RWPE1 (cell line): ENCODE measurements around the gene PFKFB1.

Experiments
- CTCF ChIA-PET: fragments of 350-600 bp; sonication (Branson Sonifier 250); formaldehyde crosslinking; extraction: SDS; loops from one replicate; lab custom pipeline; 2021; lab: Yijun Ruan, JAX
- POLR2A ChIA-PET: fragments of 400-600 bp; formaldehyde crosslinking; extraction: SDS; loops from one replicate; lab custom pipeline; 2020; ENCODE audit warnings: antibody characterized with exemption; ENCODE audit not compliant: low non-redundant PET; lab: Yijun Ruan, JAX
- DNase-seq: peaks from one replicate; pipeline ENCODE4 v3.0.0; 2012; ENCODE audit warnings: low spot score
- H3K27ac ChIP-seq: fragments of 450-650 bp; 2 replicates; pipeline ENCODE4 v1.5.1; 2017
- CTCF ChIP-seq: fragments of 450-650 bp; conservative IDR thresholded peaks from 2 replicates; pipeline ENCODE4 v1.5.1; 2017; ENCODE audit warnings: low read depth, mild to moderate bottlenecking

Gene PFKFB1

GRCh38 chrX:55028611-55029010 lies 34.6 kb upstream of the PFKFB1 start:
- POLR2A ChIA-PET, result no interaction called here

GRCh38 chrX:55028040-55028439 lies 34.1 kb upstream of the PFKFB1 start:
- ChIA-PET POLR2A (no interaction called here), CTCF (no interaction called here)
- TF ChIP-seq CTCF, result no peak

More at GRCh38 chrX:55028611-55029010, 34.6 kb upstream of the PFKFB1 start:
- TF ChIP-seq CTCF, result no peak
- no peak for DNase-seq
- no peak overlapping the region for H3K27ac ChIP-seq
- CTCF ChIA-PET, result no interaction called here

GRCh38 chrX:55026840-55027239 lies 32.9 kb upstream of the PFKFB1 start:
- POLR2A ChIA-PET, result no interaction called here
- CTCF ChIA-PET, result no interaction called here
- no peak overlapping the region for H3K27ac ChIP-seq
- DNase-seq, result no peak
- no peak for TF ChIP-seq CTCF

More at GRCh38 chrX:55028040-55028439, 34.1 kb upstream of the PFKFB1 start:
- no peak overlapping the region for H3K27ac ChIP-seq
- DNase-seq, result no peak

- DNase-seq, result no peak
- no peak overlapping the region for H3K27ac ChIP-seq
- no peak for TF ChIP-seq CTCF
- POLR2A ChIA-PET, result no interaction called here
- CTCF ChIA-PET, result no interaction called here
Observed at GRCh38 chrX:55026143-55026542, 32.2 kb upstream of the PFKFB1 start.

- no peak for TF ChIP-seq CTCF
- POLR2A ChIA-PET, result no interaction called here
- H3K27ac ChIP-seq, result no peak overlapping the region
- CTCF ChIA-PET, result no interaction called here
- no peak for DNase-seq
Observed at GRCh38 chrX:55014897-55015299, 20.9 kb upstream of the PFKFB1 start.

- DNase-seq, result no peak
- H3K27ac ChIP-seq, result no peak overlapping the region
- POLR2A ChIA-PET, result no interaction called here
- TF ChIP-seq CTCF, result no peak
- CTCF ChIA-PET, result interaction anchor here (0.8 kb wide), 1 partner anchor 122 kb away, joined by 11 read pairs; no protein-coding TSS in a partner anchor
Observed at GRCh38 chrX:55011294-55011693, 17.3 kb upstream of the PFKFB1 start.
